ENCODE measurements around the gene ENC1.

DNA sequence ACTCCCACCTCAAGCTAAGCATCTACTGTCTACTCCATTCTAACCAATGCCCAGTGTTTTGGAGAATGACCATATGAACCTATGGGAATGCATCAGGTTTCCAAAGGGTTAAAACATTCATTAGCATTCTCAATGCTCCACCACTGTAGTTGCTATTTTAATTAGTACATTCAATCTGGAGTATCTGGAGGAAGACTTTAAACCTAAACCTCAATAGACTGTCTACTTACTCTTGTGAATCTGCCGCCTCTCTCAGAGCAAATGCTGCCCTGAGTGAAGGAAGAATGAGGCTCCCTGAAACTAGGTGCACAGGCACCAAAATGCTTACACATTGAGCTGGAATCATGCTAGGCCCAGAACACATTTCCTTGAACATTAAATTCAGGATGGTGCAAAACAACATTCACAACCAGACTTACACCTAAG is 2.0 kb downstream of the ENC1 start:
- TF ChIP-seq, protein P1, sequence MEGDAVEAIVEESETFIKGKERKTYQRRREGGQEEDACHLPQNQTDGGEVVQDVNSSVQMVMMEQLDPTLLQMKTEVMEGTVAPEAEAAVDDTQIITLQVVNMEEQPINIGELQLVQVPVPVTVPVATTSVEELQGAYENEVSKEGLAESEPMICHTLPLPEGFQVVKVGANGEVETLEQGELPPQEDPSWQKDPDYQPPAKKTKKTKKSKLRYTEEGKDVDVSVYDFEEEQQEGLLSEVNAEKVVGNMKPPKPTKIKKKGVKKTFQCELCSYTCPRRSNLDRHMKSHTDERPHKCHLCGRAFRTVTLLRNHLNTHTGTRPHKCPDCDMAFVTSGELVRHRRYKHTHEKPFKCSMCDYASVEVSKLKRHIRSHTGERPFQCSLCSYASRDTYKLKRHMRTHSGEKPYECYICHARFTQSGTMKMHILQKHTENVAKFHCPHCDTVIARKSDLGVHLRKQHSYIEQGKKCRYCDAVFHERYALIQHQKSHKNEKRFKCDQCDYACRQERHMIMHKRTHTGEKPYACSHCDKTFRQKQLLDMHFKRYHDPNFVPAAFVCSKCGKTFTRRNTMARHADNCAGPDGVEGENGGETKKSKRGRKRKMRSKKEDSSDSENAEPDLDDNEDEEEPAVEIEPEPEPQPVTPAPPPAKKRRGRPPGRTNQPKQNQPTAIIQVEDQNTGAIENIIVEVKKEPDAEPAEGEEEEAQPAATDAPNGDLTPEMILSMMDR (conservative IDR thresholded peaks at IDR 0.05; ENCODE audit: low read depth, low read length) = no peak
- TF ChIP-seq POLR2A (IDR thresholded peaks at IDR 0.05; ENCODE audit: low read depth, low read length) (no peak), MAZ (IDR thresholded peaks at IDR 0.05; ENCODE audit: borderline replicate concordance, low read depth, low read length) (no peak), RFX5 (IDR thresholded peaks at IDR 0.05; ENCODE audit: low read depth, low read length) (no peak), CEBPB (IDR thresholded peaks at IDR 0.05; ENCODE audit: low read depth, low read length) (no peak), CHD1 (IDR thresholded peaks at IDR 0.05; ENCODE audit: low read depth, low read length) (0 out of 2 replicates have a peak, but pooled peaks have one; percentile 6), RCOR1 (IDR thresholded peaks at IDR 0.05; ENCODE audit: insufficient replicate concordance, low read length) (no peak), RAD21 (IDR thresholded peaks at IDR 0.05; ENCODE audit: low read length) (no peak; the same call in 1 of the 2 replicates), BHLHE40 (IDR thresholded peaks at IDR 0.05; ENCODE audit: low read depth, low read length) (no peak), SMC3 (IDR thresholded peaks at IDR 0.05; ENCODE audit: low read depth, low read length) (no peak), FOS (IDR thresholded peaks at IDR 0.05; ENCODE audit: low read depth, low read length) (no peak), MAFK (IDR thresholded peaks at IDR 0.05; ENCODE audit: low read depth, low read length) (no peak)
- TF ChIP-seq, protein P2, sequence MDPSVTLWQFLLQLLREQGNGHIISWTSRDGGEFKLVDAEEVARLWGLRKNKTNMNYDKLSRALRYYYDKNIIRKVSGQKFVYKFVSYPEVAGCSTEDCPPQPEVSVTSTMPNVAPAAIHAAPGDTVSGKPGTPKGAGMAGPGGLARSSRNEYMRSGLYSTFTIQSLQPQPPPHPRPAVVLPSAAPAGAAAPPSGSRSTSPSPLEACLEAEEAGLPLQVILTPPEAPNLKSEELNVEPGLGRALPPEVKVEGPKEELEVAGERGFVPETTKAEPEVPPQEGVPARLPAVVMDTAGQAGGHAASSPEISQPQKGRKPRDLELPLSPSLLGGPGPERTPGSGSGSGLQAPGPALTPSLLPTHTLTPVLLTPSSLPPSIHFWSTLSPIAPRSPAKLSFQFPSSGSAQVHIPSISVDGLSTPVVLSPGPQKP (IDR thresholded peaks at IDR 0.05; ENCODE audit: borderline replicate concordance, low read depth, low read length) = no peak
- TF ChIP-seq, protein P3, sequence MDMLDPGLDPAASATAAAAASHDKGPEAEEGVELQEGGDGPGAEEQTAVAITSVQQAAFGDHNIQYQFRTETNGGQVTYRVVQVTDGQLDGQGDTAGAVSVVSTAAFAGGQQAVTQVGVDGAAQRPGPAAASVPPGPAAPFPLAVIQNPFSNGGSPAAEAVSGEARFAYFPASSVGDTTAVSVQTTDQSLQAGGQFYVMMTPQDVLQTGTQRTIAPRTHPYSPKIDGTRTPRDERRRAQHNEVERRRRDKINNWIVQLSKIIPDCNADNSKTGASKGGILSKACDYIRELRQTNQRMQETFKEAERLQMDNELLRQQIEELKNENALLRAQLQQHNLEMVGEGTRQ (IDR thresholded peaks at IDR 0.05; ENCODE audit: low read depth, low read length) = no peak

All from IMR-90 (cell line).